HG02798 (cell line): ENCODE measurements around the gene SHISA9.
"Not testable (repeated sequence)": the region's sequence is repeated elsewhere in the genome, so short reads cannot be mapped to it uniquely, and the experiment has no call there.

Experiments used
- ATAC-seq: cut with Tn5 transposase; IDR thresholded peaks from one replicate; pipeline ENCODE4 v1.9.1; 2021; ENCODE audit warnings: mild to moderate bottlenecking; ENCODE audit not compliant: unreplicated experiment, poor library complexity

SHISA9 gene

GRCh38 chr16:12901597-12902461, at the start of gene SHISA9:
TSS of gene SHISA9 (plus strand) at chr16:12901598.
- ATAC-seq: no peak

DNA sequence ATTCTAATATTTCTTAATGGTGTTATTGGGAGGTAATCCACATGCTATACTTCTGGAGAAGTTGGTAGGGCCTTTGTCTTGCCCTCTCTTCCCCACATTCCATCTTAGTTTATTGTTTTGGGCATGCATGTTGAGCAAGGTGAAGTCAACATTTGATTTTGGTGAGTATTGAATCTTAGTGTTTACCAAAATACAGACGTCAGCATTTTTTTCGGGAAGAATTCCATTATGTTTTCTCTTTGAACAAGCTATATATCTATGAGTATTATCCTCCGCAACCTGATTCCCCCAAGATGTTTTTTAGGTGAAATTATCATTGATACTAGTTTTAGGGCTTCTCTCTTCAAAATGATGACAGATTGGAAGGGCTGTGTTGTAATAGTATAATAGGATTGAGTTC, 47.4 kb upstream of the SHISA9 start:
- ATAC-seq: no peak

DNA sequence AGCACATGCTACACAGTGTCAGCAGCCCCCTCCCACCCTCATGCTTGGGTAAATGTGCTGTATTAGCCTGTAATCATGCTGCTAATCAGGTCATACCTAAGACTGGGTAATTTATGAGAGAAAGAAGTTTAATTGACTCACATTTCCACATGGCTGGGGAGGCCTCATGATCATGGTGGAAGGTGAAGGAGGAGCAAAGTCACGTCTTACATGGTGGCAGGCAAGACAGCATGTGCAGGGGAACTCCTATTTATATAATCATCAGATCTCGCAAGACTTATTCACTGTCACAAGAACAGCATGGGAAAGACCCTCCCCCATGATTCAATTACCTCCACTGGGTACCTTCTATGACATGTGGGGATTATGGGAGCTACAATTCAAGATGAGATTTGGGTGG, 44.0 kb upstream of the SHISA9 start:
- ATAC-seq: not testable (repeated sequence)

GRCh38 chr16:12862327-12862726, 39.1 kb upstream of the SHISA9 start:
- no peak for ATAC-seq

DNA sequence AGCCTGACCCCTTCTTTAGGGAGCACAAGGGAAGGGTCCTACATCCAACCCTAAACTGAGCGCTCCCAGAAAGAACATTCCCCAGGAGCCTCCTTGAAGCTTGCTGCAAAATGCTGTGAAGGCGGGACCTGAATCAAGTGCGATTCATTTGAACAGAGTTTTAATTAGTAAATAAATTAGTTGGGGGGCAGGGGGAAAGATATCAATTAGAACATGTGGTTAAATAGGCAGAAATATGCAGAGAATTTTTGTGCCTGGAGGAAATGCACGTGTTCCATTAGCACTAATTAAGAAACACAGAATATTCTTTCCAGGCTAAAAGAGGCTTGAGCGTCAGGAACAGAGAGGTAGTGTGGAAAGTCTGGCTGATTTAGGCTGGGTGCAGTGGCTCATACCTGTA, 38.5 kb upstream of the SHISA9 start:
- ATAC-seq: no peak

- ATAC-seq: no peak
Measured at GRCh38 chr16:12866981-12867551, 34.3 kb upstream of the SHISA9 start.

DNA sequence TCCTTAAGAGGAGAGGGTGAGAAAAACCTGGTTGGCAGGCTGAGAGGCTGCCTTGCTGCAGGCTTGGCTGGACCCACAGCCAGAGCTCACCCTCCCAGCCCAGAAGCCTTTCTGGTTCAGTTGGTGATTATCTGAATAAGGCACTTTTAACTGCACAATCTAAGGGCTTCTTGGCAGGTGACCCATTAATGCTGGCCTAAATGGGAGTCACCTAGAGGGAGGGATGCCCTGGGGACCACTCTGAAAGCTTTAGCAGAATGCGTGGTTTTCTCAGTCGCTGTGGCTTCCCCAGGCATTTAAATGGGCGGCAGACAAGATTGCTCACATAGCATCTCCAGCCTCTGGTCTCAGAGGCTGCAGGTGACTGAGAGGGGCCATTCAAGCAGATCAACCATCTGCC, 33.2 kb upstream of the SHISA9 start:
- ATAC-seq: no peak

GRCh38 chr16:12868788-12869187, 32.6 kb upstream of the SHISA9 start:
- no peak for ATAC-seq

- no peak for ATAC-seq
Measured at GRCh38 chr16:12869698-12870427, 31.5 kb upstream of the SHISA9 start.

GRCh38 chr16:12871784-12872183, 29.6 kb upstream of the SHISA9 start:
- ATAC-seq: no peak

DNA sequence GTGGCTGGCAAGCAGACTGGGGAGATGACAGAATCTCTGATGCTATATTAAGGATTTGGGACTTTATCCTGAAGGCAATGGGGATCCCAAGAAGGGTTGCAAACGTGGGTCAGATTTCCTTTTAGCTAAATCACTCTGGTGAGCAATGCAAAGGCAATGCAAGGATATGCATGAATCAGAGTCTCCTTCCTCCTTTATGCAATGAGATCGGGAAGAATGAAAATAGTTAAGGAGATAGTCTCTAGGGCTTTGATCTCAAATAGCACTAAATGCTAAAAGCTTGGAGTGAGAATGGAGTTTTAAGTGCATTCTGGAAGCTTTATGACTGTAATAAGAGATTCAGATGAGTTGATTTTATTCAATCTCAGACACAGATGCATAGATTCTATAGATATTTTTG, 27.2 kb upstream of the SHISA9 start:
- no peak for ATAC-seq

- ATAC-seq: no peak
Measured at GRCh38 chr16:12876778-12877177, 24.6 kb upstream of the SHISA9 start.

- ATAC-seq: no peak
Measured at GRCh38 chr16:12878973-12879372, 22.4 kb upstream of the SHISA9 start.

- ATAC-seq: no peak
Measured at GRCh38 chr16:12879812-12880211, 21.6 kb upstream of the SHISA9 start.

- no peak for ATAC-seq
Measured at GRCh38 chr16:12881182-12881581, 20.2 kb upstream of the SHISA9 start.

- ATAC-seq: no peak
Measured at GRCh38 chr16:12881740-12882139, 19.7 kb upstream of the SHISA9 start.

GRCh38 chr16:12885742-12886141, 15.7 kb upstream of the SHISA9 start:
- ATAC-seq: no peak

DNA sequence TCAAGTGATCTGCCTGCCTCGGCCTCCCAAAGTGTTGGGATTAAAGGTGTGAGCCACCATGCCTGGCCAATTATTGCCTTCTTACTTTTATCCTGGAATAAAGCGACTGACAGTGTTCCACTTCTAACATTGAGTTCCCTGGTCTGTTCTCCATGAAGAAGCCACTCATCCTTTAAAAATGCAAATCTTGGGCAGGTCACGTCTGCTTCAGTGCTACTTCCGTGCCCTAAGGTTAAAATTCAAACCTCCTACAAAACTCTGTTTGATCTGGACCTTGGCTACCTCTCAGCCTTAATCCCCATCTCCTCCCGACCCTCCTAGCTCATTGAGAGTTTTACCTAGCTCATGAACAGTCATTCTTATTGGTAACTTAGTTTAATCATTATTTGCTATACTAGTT, 9.6 kb upstream of the SHISA9 start:
- no peak for ATAC-seq

GRCh38 chr16:12893050-12893750, 8.2 kb upstream of the SHISA9 start:
- no peak for ATAC-seq

DNA sequence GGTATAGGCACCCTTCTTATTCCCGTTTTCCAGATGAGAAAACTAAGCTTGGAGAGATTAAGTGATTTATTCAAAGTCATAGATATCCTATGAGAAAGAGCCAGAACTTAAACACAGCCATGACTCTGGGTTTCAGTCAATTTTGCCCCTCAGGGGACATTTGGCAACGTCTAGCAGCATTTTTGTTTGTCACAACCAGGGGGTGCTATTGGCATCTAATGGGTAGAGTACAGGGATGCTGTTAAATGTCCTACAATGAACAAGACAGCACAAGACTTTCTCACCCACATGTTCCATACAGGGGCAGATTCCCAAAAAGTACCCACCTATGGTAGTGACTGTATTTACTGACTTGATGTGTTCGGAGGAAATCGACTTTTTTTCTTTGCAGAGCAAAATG, 4.8 kb upstream of the SHISA9 start:
- ATAC-seq: no peak

DNA sequence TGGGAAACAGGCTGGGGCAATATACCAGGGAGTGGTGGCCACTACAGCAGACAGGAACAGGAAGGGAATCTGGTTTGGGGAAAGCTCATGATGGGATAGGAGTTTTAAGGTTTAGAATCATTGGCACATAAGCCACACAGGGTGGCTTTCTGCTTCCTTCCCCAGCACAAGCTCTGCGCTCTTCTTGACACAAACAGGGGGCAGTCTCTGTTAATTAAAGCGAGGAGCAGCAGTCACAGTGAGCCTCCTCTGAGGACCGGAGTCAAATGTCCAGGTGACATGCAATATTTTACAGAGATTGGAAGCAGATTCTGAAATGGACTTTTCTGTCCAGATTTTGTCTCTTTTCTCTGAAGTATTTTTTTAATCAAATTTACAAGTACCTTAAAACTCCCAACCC, 2.8 kb upstream of the SHISA9 start:
- ATAC-seq: no peak
